ENCODE measurements around the gene ADM.
A peak's percentile ranks its signal among the peaks of the same experiment; 100 is the strongest.

ADM gene

GRCh38 chr11:10328314-10329098, 23.6 kb downstream of the ADM start:
- DNase-seq (ENCODE audit: low read depth), result no peak

- no peak for DNase-seq (ENCODE audit: low read depth)
Observed at GRCh38 chr11:10329356-10329755, 24.5 kb downstream of the ADM start.

GRCh38 chr11:10329935-10330334, 25.1 kb downstream of the ADM start:
- DNase-seq (ENCODE audit: low read depth), result peak; percentile 90

DNA sequence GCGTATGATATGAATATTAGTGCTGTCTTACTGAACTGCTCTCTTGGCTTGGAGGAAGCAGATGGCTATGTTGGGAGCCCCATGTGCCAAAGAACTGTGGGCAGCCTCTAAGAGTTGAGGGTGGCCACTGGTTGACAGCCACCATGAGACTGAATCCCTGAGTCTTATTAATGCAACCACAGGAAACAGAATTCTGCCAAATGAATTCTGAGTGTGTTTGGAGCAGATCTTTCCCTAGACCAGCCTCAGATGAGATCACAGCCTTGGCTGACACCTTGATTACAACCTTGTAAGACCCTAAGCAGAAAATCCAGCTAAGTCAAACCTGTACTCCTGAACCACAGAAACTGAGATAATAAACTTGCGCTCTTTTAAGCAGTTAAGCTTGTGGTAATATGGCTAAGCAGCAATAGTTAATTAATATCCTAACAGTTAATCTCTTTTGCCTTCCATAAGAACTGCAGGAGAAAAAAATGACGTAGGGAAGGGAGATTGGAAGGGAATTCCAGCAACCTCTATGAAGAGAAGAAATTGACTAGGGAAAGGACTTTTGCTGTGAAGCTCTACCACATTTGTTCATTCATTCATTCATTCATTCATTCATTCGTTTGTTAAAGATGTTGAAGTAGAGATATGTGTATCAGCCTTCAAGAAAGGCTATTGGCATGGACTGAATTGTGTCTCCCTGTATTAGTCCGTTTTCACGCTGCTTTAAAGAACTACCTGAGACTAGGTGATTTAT, 26.8 kb downstream of the ADM start:
- no peak for DNase-seq (ENCODE audit: low read depth)

- no peak for DNase-seq (ENCODE audit: low read depth)
Observed at GRCh38 chr11:10333490-10333889, 28.6 kb downstream of the ADM start.

DNA sequence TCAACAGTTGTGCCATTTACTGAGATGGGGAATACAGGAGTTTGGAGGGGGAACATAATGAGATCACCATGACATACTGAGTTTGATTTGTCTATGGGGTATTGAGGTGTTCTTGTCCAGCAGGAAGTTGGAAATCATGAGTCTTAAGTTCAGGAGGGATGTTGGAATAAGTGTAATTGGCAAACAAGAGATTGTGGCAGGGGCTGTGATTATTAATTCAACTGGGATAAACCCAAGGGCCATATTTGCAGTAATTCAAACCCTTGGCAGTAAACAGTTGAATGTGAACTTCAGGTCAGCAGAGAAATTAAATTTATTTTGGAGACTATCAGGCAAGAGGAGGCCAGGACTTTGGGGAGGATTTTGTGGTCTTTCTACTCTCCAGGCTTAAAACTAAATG, 33.4 kb downstream of the ADM start:
- no peak for DNase-seq (ENCODE audit: low read depth)

- peak; percentile 66 for DNase-seq (ENCODE audit: low read depth)
Observed at GRCh38 chr11:10348650-10349280, 43.9 kb downstream of the ADM start.

GRCh38 chr11:10349281-10349665, 44.4 kb downstream of the ADM start:
- no peak for DNase-seq (ENCODE audit: low read depth)

GRCh38 chr11:10349806-10350205, 44.9 kb downstream of the ADM start:
- no peak for DNase-seq (ENCODE audit: low read depth)

DNA sequence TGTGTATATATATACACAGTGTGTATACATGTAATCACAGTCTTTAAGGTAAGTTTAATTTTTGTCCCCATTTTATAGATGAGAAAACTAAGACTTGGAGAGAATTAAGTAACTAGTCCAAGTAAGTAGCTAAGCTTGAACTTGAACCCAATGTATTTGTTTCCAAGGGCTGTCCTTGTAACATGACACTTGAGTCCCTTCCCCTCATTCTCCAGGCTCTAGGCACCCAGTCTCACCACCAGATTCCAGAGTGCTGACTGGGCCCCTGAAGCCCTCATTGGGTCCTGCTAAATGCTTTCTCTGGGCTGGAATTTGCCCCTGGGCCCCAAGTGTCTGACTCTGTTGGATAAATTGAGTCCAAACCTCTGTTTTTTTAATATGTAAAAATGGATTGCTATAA, 45.5 kb downstream of the ADM start:
- DNase-seq (ENCODE audit: low read depth), result no peak

DNA sequence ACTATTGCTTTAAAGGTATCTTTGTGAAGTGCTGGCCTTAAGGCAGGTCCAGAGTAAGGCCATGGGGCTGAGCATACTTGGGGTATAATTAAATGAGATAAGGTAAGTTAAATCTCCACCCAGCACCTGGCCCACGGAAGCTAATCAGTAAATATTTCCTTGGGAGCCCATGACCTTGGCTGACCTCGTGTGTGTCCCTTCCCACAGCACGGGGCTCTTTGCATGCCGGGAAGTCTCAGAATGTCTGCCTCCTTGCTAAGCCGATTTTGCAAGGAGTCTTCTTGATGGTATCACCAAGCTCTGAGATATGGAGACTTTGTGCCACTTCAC, 46.5 kb downstream of the ADM start:
- DNase-seq (ENCODE audit: low read depth), result no peak

GRCh38 chr11:10351765-10352641, 47.1 kb downstream of the ADM start:
- peak; percentile 65 for DNase-seq (ENCODE audit: low read depth)

DNA sequence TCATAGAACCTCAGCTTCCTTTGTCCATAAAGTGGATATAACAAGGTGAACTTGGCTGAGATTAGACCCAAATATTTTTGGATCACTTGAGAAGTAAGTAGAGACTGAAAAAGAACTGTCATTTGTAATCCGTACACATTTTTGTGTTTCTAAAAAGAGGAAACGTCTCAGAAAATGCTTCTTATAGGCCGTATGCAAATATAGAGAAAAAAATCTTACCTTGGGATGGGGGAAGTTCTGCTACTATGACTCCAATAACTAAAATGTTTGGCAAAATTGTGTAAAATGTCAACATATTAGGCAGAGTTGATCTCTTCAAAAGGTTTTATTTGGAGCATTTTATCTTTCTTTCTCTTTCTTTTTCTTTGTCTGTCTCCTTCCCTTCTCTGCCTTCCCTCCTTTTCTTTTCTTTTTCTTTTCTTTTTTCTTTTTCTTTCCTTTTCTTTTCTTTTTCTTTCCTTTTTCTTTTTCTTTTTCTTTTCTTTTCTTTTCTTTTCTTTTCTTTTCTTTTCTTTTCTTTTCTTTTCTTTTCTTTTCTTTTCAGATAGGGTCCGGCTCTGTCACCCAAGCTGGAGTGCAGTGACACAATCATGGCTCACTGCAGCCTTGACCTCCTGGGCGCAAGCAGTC, 48.2 kb downstream of the ADM start:
- no peak for DNase-seq (ENCODE audit: low read depth)

DNA sequence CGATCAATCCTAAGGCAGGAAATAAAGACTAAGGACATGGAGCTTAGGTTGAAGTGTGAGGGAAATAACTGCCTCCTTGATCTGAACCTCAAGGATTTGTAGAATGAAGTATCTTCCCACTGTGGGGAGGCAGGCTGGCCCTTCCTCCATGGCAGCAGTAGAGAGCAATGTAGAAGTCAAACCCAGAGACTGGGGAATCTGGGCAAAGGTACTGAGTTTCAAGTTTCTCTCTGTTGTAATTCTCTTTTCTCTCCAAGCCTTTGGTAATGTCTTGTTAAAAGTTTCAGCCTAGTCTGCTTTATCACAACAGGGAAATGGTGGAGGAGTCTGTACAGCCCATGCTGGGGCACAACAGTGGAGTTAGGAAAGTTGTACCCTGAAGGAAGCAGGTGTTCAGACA, 49.5 kb downstream of the ADM start:
- DNase-seq (ENCODE audit: low read depth), result no peak

GRCh38 chr11:10355257-10355661, 50.4 kb downstream of the ADM start:
- DNase-seq (ENCODE audit: low read depth), result peak; percentile 81

- DNase-seq (ENCODE audit: low read depth), result no peak
Observed at GRCh38 chr11:10356161-10356560, 51.3 kb downstream of the ADM start.
